GM23338 (cell line): ENCODE measurements around the gene C3orf22.

Experiments used
- CREB1 ChIP-seq: fragments of 250-450 bp; sonication (Bioruptor Pico); IDR thresholded peaks from 2 replicates; pipeline ENCODE4 v1.5.0; 2020; ENCODE audit warnings: low read depth, mild to moderate bottlenecking, moderate library complexity
- EZH2 ChIP-seq: fragments of 200-600 bp; sonication (generic); IDR thresholded peaks from one replicate; pipeline ENCODE4 v1.8.0; 2017; ENCODE audit warnings: antibody characterized with exemption, mild to moderate bottlenecking, low read depth; ENCODE audit not compliant: unreplicated experiment
- EZH2phosphoT487 ChIP-seq: fragments of 200-600 bp; sonication (generic); IDR thresholded peaks from one replicate; pipeline ENCODE4 v1.8.1; 2018; ENCODE audit warnings: antibody characterized with exemption; ENCODE audit not compliant: unreplicated experiment
- NANOG ChIP-seq: IDR thresholded peaks from 2 replicates; pipeline ENCODE4 v1.6.1; 2016; ENCODE audit warnings: antibody characterized with exemption, borderline replicate concordance
- POLR2AphosphoS5 ChIP-seq: IDR thresholded peaks from 2 replicates; pipeline ENCODE4 v1.6.1; 2016; ENCODE audit warnings: antibody characterized with exemption, low read depth
- STAT1 ChIP-seq: IDR thresholded peaks from one replicate; pipeline ENCODE4 v1.6.1; 2016; ENCODE audit warnings: antibody characterized with exemption; ENCODE audit not compliant: unreplicated experiment
- ZNF331 ChIP-seq: fragments of 250-450 bp; sonication (Bioruptor Pico); IDR thresholded peaks from 2 replicates; pipeline ENCODE4 v1.5.0; 2020; ENCODE audit warnings: low read depth, mild to moderate bottlenecking, moderate library complexity
- ZNF462 ChIP-seq: fragments of 250-450 bp; sonication (Bioruptor Pico); IDR thresholded peaks from 2 replicates; pipeline ENCODE4 v1.5.0; 2020; ENCODE audit warnings: mild to moderate bottlenecking, moderate library complexity
- TF ChIP-seq, protein P1 (sequence below), 2 experiments: fragments of 200-600 bp in 1 of 2; sonication (generic) in 1 of 2; conservative IDR thresholded peaks; 2 replicates each; pipeline versions ENCODE4 v1.5.1 to v1.6.1; 2016 to 2017; ENCODE audit warnings: antibody characterized with exemption in 2 of 2, low read depth in 2 of 2, mild to moderate bottlenecking in 2 of 2, moderate library complexity in 1 of 2
- TF ChIP-seq, protein P2 (sequence below): IDR thresholded peaks from one replicate; pipeline ENCODE4 v1.6.1; 2018; ENCODE audit warnings: antibody characterized with exemption; ENCODE audit not compliant: unreplicated experiment
- TF ChIP-seq, protein P3 (sequence below): IDR thresholded peaks from 2 replicates; pipeline ENCODE4 v1.6.1; 2016; ENCODE audit warnings: antibody characterized with exemption

DNA sequence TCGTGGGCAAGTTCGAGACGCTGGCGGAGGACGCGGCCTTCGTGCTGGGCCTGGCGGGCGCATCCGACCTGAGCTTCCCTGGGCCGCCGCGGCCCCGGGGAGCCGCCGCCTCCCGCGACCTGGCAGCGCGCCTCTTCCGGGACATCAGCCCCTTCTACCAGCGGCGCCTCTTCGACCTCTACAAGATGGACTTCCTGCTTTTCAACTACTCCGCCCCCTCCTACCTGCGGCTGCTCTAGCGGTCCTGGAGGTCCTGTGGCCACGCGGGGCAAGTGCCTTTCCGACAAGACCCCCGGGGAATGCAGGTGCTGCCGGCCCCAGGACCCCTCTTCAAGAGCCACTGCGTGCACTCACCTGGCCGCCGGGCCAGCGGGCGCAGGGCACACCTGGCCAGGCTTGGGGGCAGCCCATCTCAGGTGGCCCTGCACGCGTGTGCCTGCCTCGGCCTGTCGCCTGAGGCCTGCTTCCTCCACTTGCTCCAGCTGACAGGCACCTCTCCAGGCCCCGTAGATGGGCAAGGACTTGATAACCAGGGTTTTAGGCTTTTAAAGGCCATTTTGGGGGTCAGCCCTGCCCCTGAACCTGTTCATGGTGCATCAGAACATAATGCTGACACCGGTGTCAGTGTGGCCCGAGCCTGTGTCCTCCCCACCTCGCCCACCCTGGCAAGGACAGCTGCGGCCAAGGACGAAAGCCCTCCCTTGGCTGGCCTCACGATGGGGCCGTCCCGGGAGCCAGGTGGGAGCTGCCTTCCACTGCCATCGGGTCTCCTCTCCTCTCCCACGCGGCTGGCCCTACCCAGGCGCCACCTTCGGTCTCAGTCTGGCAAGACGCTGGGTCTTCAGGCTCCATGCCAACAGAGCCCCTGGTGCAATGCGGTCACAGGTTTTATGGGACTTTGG, 16.1 kb downstream of the C3orf22 start:
- TF ChIP-seq, protein P1, sequence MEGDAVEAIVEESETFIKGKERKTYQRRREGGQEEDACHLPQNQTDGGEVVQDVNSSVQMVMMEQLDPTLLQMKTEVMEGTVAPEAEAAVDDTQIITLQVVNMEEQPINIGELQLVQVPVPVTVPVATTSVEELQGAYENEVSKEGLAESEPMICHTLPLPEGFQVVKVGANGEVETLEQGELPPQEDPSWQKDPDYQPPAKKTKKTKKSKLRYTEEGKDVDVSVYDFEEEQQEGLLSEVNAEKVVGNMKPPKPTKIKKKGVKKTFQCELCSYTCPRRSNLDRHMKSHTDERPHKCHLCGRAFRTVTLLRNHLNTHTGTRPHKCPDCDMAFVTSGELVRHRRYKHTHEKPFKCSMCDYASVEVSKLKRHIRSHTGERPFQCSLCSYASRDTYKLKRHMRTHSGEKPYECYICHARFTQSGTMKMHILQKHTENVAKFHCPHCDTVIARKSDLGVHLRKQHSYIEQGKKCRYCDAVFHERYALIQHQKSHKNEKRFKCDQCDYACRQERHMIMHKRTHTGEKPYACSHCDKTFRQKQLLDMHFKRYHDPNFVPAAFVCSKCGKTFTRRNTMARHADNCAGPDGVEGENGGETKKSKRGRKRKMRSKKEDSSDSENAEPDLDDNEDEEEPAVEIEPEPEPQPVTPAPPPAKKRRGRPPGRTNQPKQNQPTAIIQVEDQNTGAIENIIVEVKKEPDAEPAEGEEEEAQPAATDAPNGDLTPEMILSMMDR (conservative IDR thresholded peaks at IDR 0.05; ENCODE audit: low read depth in 2 of 2), result no peak
- TF ChIP-seq POLR2AphosphoS5 (no peak), EZH2phosphoT487 (no peak), NANOG (no peak), EZH2 (no peak), STAT1 (no peak), CREB1 (CRISPR knock-in tag) (no peak), ZNF331 (no peak), ZNF462 (CRISPR knock-in tag) (no peak)
- TF ChIP-seq, protein P2, sequence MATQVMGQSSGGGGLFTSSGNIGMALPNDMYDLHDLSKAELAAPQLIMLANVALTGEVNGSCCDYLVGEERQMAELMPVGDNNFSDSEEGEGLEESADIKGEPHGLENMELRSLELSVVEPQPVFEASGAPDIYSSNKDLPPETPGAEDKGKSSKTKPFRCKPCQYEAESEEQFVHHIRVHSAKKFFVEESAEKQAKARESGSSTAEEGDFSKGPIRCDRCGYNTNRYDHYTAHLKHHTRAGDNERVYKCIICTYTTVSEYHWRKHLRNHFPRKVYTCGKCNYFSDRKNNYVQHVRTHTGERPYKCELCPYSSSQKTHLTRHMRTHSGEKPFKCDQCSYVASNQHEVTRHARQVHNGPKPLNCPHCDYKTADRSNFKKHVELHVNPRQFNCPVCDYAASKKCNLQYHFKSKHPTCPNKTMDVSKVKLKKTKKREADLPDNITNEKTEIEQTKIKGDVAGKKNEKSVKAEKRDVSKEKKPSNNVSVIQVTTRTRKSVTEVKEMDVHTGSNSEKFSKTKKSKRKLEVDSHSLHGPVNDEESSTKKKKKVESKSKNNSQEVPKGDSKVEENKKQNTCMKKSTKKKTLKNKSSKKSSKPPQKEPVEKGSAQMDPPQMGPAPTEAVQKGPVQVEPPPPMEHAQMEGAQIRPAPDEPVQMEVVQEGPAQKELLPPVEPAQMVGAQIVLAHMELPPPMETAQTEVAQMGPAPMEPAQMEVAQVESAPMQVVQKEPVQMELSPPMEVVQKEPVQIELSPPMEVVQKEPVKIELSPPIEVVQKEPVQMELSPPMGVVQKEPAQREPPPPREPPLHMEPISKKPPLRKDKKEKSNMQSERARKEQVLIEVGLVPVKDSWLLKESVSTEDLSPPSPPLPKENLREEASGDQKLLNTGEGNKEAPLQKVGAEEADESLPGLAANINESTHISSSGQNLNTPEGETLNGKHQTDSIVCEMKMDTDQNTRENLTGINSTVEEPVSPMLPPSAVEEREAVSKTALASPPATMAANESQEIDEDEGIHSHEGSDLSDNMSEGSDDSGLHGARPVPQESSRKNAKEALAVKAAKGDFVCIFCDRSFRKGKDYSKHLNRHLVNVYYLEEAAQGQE, result no peak
- TF ChIP-seq, protein P3, sequence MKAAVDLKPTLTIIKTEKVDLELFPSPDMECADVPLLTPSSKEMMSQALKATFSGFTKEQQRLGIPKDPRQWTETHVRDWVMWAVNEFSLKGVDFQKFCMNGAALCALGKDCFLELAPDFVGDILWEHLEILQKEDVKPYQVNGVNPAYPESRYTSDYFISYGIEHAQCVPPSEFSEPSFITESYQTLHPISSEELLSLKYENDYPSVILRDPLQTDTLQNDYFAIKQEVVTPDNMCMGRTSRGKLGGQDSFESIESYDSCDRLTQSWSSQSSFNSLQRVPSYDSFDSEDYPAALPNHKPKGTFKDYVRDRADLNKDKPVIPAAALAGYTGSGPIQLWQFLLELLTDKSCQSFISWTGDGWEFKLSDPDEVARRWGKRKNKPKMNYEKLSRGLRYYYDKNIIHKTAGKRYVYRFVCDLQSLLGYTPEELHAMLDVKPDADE, result no peak
